K562 (cell line): ENCODE data around the gene GARNL3. TPM values are rescaled to one million over a fixed set of nuclear protein-coding genes. Genes with fewer than 3 reads are reported as not detected.

Experiments used
- ATAC-seq: fragments of 200-7000 bp; cut with Tn5 transposase; 3 replicates; pipeline ENCODE4 v1.9.1; 2020; ENCODE audit warnings: moderate library complexity
- BruUV-seq: library from RNA; stranded (reverse); fragments of 400-500 nt; replicated peaks from 2 replicates; lab custom pipeline; 2021; lab: Mats Ljungman, UMichigan
- CTCF ChIA-PET: fragments of 300-600 bp; formaldehyde crosslinking; extraction: SDS; loops from one replicate; lab custom pipeline; 2021; ENCODE audit warnings: low intra/inter-chr PET ratio; lab: Yijun Ruan, JAX
- POLR2A ChIA-PET: fragments of 300-600, 350-650 bp; sonication (Branson Sonifier 250); formaldehyde crosslinking; extraction: SDS; loops from one replicate; lab custom pipeline; 2021; ENCODE audit warnings: antibody characterized with exemption, inconsistent platforms; lab: Yijun Ruan, JAX
- DNase-seq, 4 experiments: peaks; one replicate each; pipeline versions ENCODE4 v3.0.0 to v3.0.0-alpha.2; 2011 to 2018; ENCODE audit warnings: low spot score in 3 of 4, mixed read lengths in 3 of 4; ENCODE audit errors: extremely low read depth in 1 of 4
- FAIRE-seq: peaks from 2 replicates; lab custom pipeline; 2011; peaks lifted over from hg19 to GRCh38; lab: Jason Lieb, UNC
- H2AFZ ChIP-seq: 2 replicates; pipeline ENCODE4 v1.6.0; 2011; ENCODE audit warnings: low read depth, low read length, control low read depth, inconsistent platforms
- H3K27ac ChIP-seq: fragments of 200-600 bp; 3 replicates; pipeline ENCODE4 v1.8.0; 2011; ENCODE audit warnings: low read depth, mild to moderate bottlenecking, control low read depth, inconsistent platforms, low read length, moderate library complexity, mixed read lengths; ENCODE audit errors: extremely low read depth
- H3K27me3 ChIP-seq, 2 experiments: fragments of 300-600 bp in 1 of 2; 2 replicates in 1 of 2; 3 replicates in 1 of 2; pipeline versions ENCODE4 v1.6.0 to v1.8.0; 2011; ENCODE audit warnings: inconsistent platforms in 2 of 2, low read length in 2 of 2, mild to moderate bottlenecking in 1 of 2, mixed read lengths in 1 of 2, moderate library complexity in 1 of 2; ENCODE audit not compliant: control insufficient read depth in 2 of 2, insufficient read depth in 2 of 2
- H3K36me3 ChIP-seq: fragments of 300-600 bp; 3 replicates; pipeline ENCODE4 v1.8.0; 2011; ENCODE audit warnings: mild to moderate bottlenecking, low read length, inconsistent platforms; ENCODE audit not compliant: control insufficient read depth, insufficient read depth
- H3K4me1 ChIP-seq, 2 experiments: fragments of 200-600 bp in 1 of 2; replicated peaks in 1 of 2; 2 replicates in 1 of 2; 3 replicates in 1 of 2; pipeline versions ENCODE4 v1.5.1 to v1.8.0; 2011; ENCODE audit warnings: inconsistent platforms in 2 of 2, low read length in 2 of 2, mild to moderate bottlenecking in 1 of 2, mixed read lengths in 1 of 2, moderate library complexity in 1 of 2; ENCODE audit not compliant: control insufficient read depth in 2 of 2, insufficient read depth in 2 of 2
- H3K4me2 ChIP-seq: 2 replicates; pipeline ENCODE4 v1.6.1; 2011; ENCODE audit warnings: low read length, control low read depth, inconsistent platforms, mixed read lengths; ENCODE audit not compliant: insufficient read depth
- H3K4me3 ChIP-seq: fragments of 200-600 bp; sonication (generic), shearing (Covaris generic); 2 replicates; pipeline ENCODE4 v1.5.1; 2016; ENCODE audit warnings: control low read depth, inconsistent platforms
- H3K79me2 ChIP-seq: fragments of 200-600 bp; 3 replicates; pipeline ENCODE4 v1.8.0; 2011; ENCODE audit warnings: low read length, inconsistent platforms; ENCODE audit not compliant: control insufficient read depth, insufficient read depth
- H3K9ac ChIP-seq, 2 experiments: 2 replicates each; pipeline versions ENCODE4 v1.6.0 to v1.6.1; 2011; ENCODE audit warnings: low read depth in 2 of 2, low read length in 2 of 2, control low read depth in 1 of 2, inconsistent platforms in 1 of 2, mild to moderate bottlenecking in 1 of 2, mixed read lengths in 1 of 2; ENCODE audit not compliant: insufficient read depth in 1 of 2
- H3K9me1 ChIP-seq: one replicate; pipeline ENCODE4 v1.6.0; 2011; ENCODE audit warnings: inconsistent platforms, mild to moderate bottlenecking, low read length, moderate library complexity; ENCODE audit not compliant: control insufficient read depth, insufficient read depth
- H3K9me3 ChIP-seq: replicated peaks from 2 replicates; pipeline ENCODE4 v1.5.1; 2011; ENCODE audit warnings: low read depth, low read length, inconsistent platforms; ENCODE audit not compliant: control insufficient read depth, insufficient read depth
- H4K20me1 ChIP-seq: replicated peaks from 2 replicates; pipeline ENCODE4 v1.6.1; 2011; ENCODE audit warnings: low read length, inconsistent platforms, mixed read lengths; ENCODE audit not compliant: control insufficient read depth, insufficient read depth
- ATF4 ChIP-seq: fragments of 450-650 bp; formaldehyde crosslinking; IDR thresholded peaks from 2 replicates; pipeline ENCODE4 v1.4.0; 2022; ENCODE audit warnings: mild to moderate bottlenecking, moderate library complexity
- FOSL1 ChIP-seq: fragments of 200-800 bp; sonication (Bioruptor generic); conservative IDR thresholded peaks from 2 replicates; pipeline ENCODE4 v1.6.1; 2016; ENCODE audit warnings: missing genetic modification characterization, missing compliant biosample characterization
- FOXA1 ChIP-seq: fragments of 450-650 bp; IDR thresholded peaks from 2 replicates; pipeline ENCODE4 v1.6.1; 2016; ENCODE audit warnings: mild to moderate bottlenecking, borderline replicate concordance
- GABPB1 ChIP-seq: sonication (generic); formaldehyde crosslinking; IDR thresholded peaks from 2 replicates; pipeline ENCODE4 v1.8.0; 2022; ENCODE audit warnings: mild to moderate bottlenecking, missing genetic modification reagents
- PCBP2 ChIP-seq: fragments of 200-400 bp; formaldehyde crosslinking; IDR thresholded peaks from 2 replicates; pipeline ENCODE4 v1.6.1; 2018; ENCODE audit warnings: low read length, low read depth, mild to moderate bottlenecking, moderate library complexity; ENCODE audit not compliant: poor library complexity, severe bottlenecking
- PTRF ChIP-seq: fragments of 450-650 bp; IDR thresholded peaks from 2 replicates; pipeline ENCODE4 v1.6.1; 2016; ENCODE audit warnings: mild to moderate bottlenecking, missing genetic modification characterization, missing compliant biosample characterization
- RAD21 ChIP-seq, 2 experiments: fragments of 250-450 bp in 1 of 2; fragments of 450-650 bp in 1 of 2; sonication (Bioruptor Pico) in 1 of 2; formaldehyde crosslinking in 1 of 2; IDR thresholded peaks in 1 of 2; conservative IDR thresholded peaks in 1 of 2; 2 replicates each; pipeline versions ENCODE4 v1.4.0 to v1.8.0; 2020 to 2022; ENCODE audit warnings: mild to moderate bottlenecking in 2 of 2, moderate library complexity in 1 of 2
- RUNX1 ChIP-seq: sonication (generic); IDR thresholded peaks from 2 replicates; pipeline ENCODE4 v1.6.1; 2016; ENCODE audit warnings: antibody characterized with exemption, low read depth
- SREBF2 ChIP-seq: sonication (generic); formaldehyde crosslinking; IDR thresholded peaks from 2 replicates; pipeline ENCODE4 v1.4.0; 2020; ENCODE audit warnings: mild to moderate bottlenecking, missing genetic modification reagents
- TCF3 ChIP-seq: sonication (generic); formaldehyde crosslinking; IDR thresholded peaks from 2 replicates; pipeline ENCODE4 v1.4.0; 2020; ENCODE audit warnings: mild to moderate bottlenecking, missing genetic modification reagents
- U2AF1 ChIP-seq: fragments of 200-400 bp; formaldehyde crosslinking; optimal IDR thresholded peaks from 2 replicates; pipeline ENCODE3; 2017; ENCODE audit warnings: mild to moderate bottlenecking, low read depth, low read length, moderate library complexity
- ZBED1 ChIP-seq: IDR thresholded peaks from 2 replicates; pipeline ENCODE4 v1.6.1; 2014
- ZNF23 ChIP-seq: fragments of 250-450 bp; sonication (Bioruptor Pico); IDR thresholded peaks from 2 replicates; pipeline ENCODE4 v1.4.0; 2020; ENCODE audit warnings: mild to moderate bottlenecking
- ZNF449 ChIP-seq: fragments of 250-450 bp; sonication (Bioruptor Pico); IDR thresholded peaks from 2 replicates; pipeline ENCODE4 v1.8.0; 2022; ENCODE audit warnings: moderate library complexity, mild to moderate bottlenecking, inconsistent platforms
- ZNF586 ChIP-seq: fragments of 450-650 bp; formaldehyde crosslinking; conservative IDR thresholded peaks from 2 replicates; pipeline ENCODE4 v1.4.0; 2020; ENCODE audit warnings: mild to moderate bottlenecking, moderate library complexity
- ZNF696 ChIP-seq: fragments of 250-450 bp; sonication (Bioruptor Pico); conservative IDR thresholded peaks from 2 replicates; pipeline ENCODE4 v1.4.0; 2020; ENCODE audit warnings: mild to moderate bottlenecking, moderate library complexity
- ZNF75A ChIP-seq: fragments of 450-650 bp; formaldehyde crosslinking; IDR thresholded peaks from 2 replicates; pipeline ENCODE4 v1.4.0; 2020; ENCODE audit warnings: mild to moderate bottlenecking
- ZZZ3 ChIP-seq: fragments of 450-650 bp; IDR thresholded peaks from 2 replicates; pipeline ENCODE4 v1.6.1; 2016; ENCODE audit warnings: antibody characterized with exemption, mild to moderate bottlenecking, moderate library complexity
- WGBS: fragments of 100-300 bp; shearing (Covaris generic); methylation state at CpG from one replicate; pipeline ENCODE4 v1.1.6; 2016; ENCODE audit warnings: low coverage, mixed read lengths; ENCODE audit not compliant: insufficient coverage; ENCODE audit errors: missing lambda C conversion rate; 5-methylcytosine and 5-hydroxymethylcytosine counted together
- in situ Hi-C: fragments of 300-500 bp; cut with MboI; formaldehyde crosslinking; loops from 4 replicates; pipeline ENCODE4 v1.15.0; 2018; ENCODE audit warnings: inconsistent platforms, mixed read lengths
- intact Hi-C: fragments of 100-400 bp; cut with micrococcal nuclease; formaldehyde crosslinking; loops from 2 replicates; pipeline ENCODE4 v1.14.2; 2022
- polyA plus RNA-seq, 8 experiments: library from polyadenylated mRNA; depleted of rRNA in 4 of 8; stranded (reverse) in 5 of 8; unstranded in 3 of 8; fragments of >200 nt; fragmentation: Nextera tagmentation in 2 of 8; fragmentation: Illumina TruSeq in 1 of 8; extraction: Ambion mirVana in 2 of 8; extraction: Trizol in 1 of 8; gene quantifications; 2 replicates each; pipeline versions ENCODE4 v1.2.1 to v1.2.3, GENCODE V29; 2011 to 2014; ENCODE audit warnings: inconsistent platforms in 1 of 8, missing spikeins in 1 of 8
- total RNA-seq, 7 experiments: library from RNA; depleted of rRNA in 6 of 7; stranded (reverse); fragments of >200 nt in 6 of 7; fragmentation: Illumina TruSeq in 2 of 7; extraction: Trizol in 2 of 7; gene quantifications; 2 replicates each; pipeline versions ENCODE4 v1.2.1 to v1.2.3, GENCODE V29; 2011 to 2021; ENCODE audit warnings: low replicate concordance in 1 of 7

Gene GARNL3
- total and polyA plus RNA-seq, 9 of the 15 experiments (the other 6 are each of a cell fraction or from before 2014, with no cell fraction given), result 0.35 to 2.7 (median 1.6) TPM

- TF ChIP-seq ZNF449 (CRISPR knock-in tag) (no peak), RUNX1 (no peak)
Measured at GRCh38 chr9:127368852-127369402, 104.4 kb downstream of the GARNL3 start (continued).

- in situ Hi-C loops, result no loop called here
Measured at GRCh38 chr9:127369428-127369827, 104.9 kb downstream of the GARNL3 start.

More at GRCh38 chr9:127369428-127369827, 104.9 kb downstream of the GARNL3 start:
- FAIRE-seq (no peak), ATAC-seq (no peak), DNase-seq (no peak)
- no peak overlapping the region for H3K9ac ChIP-seq
- no peak overlapping the region for H2AFZ ChIP-seq
- no peaks in the 10 kb centered on the region for H3K9me3 ChIP-seq
- peaks cover 26 to 48% of the 10 kb centered on the region in 2 experiments for H3K27me3 ChIP-seq
- CTCF ChIA-PET, result no interaction called here
- no peaks in the 10 kb centered on the region for H3K9me1 ChIP-seq
- H3K4me1 ChIP-seq, result no peaks in the 10 kb centered on the region; a peak in 1 of 5 replicates
- H4K20me1 ChIP-seq, result peaks cover 6% of the 10 kb centered on the region
- POLR2A ChIA-PET, result interaction anchor here (0.6 to 0.9 kb wide), 3 partner anchors 24 to 291 kb away, joined by 3 to 6 read pairs (median 3); no protein-coding TSS in a partner anchor
- BruUV-seq, result no TSS peak
- H3K4me3 ChIP-seq, result no peak overlapping the region
- no peaks in the 10 kb centered on the region for H3K36me3 ChIP-seq
- intact Hi-C loops, result no loop called here
- H3K27ac ChIP-seq, result no peak overlapping the region
- no peak for TF ChIP-seq RAD21 (CRISPR knock-in tag; conservative IDR thresholded peaks at IDR 0.05 in 1 of 2, IDR thresholded peaks at IDR 0.05 in 1 of 2)
- no peak for TF ChIP-seq PTRF (tag)
- TF ChIP-seq ZBED1, result no peak
- TF ChIP-seq GABPB1, result no peak
- TF ChIP-seq U2AF1, result no peak
- TF ChIP-seq SREBF2 (CRISPR knock-in tag), result no peak
- no peak for TF ChIP-seq TCF3 (CRISPR knock-in tag)
- no peak for TF ChIP-seq ZNF586 (CRISPR knock-in tag)
- TF ChIP-seq PCBP2, result no peak
- no peak for TF ChIP-seq ZNF75A (CRISPR knock-in tag)
- no peak for TF ChIP-seq ATF4 (CRISPR knock-in tag)
- TF ChIP-seq FOXA1, result no peak
- TF ChIP-seq ZNF696, result no peak
- TF ChIP-seq ZZZ3, result no peak
- no peak for TF ChIP-seq ZNF23 (CRISPR knock-in tag)
- TF ChIP-seq FOSL1 (tag), result no peak
- no peaks in the 10 kb centered on the region for H3K79me2 ChIP-seq
- 2% methylated on average over 7 of the region's 8 CpGs for WGBS
- H3K4me2 ChIP-seq, result no peak overlapping the region
